GM19238 (cell line): ENCODE measurements around the gene NPFF.
"Not testable (repeated sequence)": the region's sequence is repeated elsewhere in the genome, so short reads cannot be mapped to it uniquely, and the experiment has no call there.

ENCODE experiments used
- DNase-seq: peaks from one replicate; pipeline ENCODE4 v3.0.0; 2011; ENCODE audit warnings: low spot score; ENCODE audit not compliant: insufficient read length

The NPFF gene, protein sequence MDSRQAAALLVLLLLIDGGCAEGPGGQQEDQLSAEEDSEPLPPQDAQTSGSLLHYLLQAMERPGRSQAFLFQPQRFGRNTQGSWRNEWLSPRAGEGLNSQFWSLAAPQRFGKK

DNA sequence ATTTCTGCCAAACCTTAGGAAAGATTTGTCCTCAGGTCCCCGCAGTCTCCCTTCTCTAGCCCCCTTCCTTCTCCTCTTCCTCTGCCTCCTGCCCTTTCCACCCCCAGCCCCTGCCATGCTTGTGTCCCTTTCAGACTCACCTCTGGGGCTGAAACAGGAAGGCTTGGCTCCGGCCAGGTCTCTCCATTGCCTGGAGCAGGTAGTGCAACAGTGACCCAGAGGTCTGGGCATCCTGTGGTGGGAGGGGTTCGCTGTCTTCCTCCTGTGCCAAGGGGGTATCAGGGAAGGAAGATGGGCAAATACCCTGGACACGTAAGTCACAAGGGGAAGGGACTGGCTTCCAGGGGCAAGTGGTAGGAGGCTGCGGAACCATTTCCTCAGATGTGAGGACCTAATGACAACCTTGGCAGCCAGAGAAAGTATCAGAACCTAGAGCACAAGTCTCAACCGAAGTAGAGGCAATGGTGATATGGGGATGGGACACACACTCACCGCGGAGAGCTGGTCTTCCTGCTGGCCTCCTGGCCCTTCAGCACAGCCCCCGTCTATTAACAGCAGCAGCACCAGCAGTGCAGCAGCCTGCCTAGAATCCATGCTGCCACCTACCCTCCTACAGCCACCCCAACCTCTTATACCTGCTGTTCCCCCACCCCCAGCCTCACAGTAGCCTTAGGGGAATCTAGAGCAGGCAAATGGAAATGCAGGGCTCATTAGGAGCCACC is at the start of gene NPFF:
NPFF (minus strand) TSS at position 604 of the 722 bp plus-strand sequence; CDS start at position 594, 10 bp downstream.
- no peak for DNase-seq

DNA sequence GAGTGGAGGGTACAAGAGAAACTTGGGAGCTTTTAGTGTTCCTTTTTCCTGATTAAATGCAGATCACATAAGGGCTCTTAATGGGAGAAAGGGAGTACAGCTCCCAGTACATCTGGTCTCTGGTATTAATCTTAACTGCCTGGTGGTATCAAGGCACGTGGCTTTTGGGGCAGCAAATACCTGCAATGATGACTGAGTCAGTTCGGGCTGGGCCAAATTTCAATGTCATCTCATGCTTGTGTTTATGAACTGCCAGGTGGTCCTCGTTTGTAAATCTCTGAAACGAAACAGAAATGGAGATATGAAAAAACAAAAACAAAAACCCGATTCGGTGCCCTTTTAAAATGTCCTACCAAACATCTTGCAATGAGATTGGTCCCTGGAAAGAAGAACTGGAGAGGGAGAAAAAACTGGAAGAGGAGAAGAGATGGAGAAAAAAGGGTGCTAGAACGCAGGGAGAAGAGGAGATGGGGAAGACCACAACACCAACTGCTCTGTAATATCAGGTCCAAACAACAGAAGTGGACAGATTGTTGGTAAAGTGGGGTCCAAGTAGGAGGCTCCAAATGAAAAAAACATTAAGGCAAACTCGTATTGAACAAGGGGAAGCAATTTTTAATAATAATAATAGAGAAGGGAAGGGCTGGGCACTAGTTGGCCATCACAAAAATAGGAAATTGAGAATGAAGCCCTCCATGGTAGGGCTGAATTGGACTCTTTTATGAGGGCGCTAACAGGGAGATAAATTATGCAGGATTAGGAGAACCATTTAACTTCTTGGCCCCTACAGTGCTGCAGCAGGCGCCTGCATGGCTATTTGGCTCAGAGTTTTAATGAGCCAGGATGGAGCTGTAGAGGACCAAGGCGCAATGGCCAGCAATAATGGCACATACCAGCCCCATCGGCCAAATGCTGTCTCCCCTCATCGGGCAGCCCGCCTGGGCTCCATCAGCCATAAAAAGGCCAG is 45.4 kb upstream of the NPFF start:
- no peak for DNase-seq

DNA sequence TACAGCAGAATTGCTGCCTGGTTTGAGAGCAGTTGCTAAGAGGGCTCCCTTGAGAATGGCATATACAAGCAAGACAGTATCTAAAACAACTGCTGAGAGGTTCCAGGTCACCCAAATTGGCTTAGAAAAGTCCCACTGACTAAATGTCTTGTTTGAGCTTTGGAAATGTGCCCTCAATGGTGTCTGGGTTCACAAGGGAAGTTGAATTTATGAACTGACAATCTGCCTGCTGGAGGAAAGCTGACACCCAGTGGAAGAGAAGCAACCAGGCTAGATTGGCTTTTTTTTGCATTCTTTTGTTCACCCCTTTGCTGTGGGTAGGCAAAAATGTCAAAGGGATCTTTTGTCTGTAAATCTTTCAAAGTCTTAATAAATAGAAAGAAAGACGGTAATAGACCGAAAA is 44.6 kb upstream of the NPFF start:
- no peak for DNase-seq

DNA sequence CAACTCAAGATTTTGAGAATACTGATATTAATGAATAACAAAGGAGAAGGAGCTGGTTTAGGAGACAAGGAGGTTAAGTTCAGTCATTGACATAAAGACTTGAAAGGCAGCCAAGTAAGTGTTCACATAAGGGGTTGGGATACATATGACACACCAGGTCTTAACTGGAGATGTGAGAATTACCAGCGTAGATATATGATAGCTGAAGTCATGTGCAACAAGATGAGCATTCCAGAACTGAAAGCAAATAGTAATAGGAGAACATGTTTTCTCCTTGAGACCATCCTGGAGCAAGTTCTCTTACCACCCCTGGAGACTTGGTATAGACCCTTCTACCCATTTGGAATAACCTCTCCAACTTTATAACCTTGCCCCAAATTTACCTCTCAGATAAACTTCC is 43.3 kb upstream of the NPFF start:
- DNase-seq, result no peak

DNA sequence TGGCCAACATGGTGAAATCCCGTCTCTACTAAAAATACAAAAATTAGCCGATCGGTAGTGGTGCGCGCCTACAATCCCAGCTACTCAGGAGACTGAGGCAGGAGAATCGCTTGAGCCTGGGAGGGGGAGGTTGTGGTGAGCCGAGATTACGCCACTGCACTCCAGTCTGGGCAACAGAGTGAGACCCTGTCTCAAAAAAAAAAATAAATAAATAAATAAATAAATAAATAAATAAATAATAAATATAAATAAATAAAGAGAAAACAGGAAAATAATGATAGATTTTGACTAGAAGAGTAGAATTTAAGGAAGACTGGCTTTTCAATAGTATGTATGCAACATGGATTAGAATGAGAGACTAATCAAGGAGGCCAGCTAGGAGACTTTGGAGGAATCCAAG is 42.8 kb upstream of the NPFF start:
- not testable (repeated sequence) for DNase-seq

DNA sequence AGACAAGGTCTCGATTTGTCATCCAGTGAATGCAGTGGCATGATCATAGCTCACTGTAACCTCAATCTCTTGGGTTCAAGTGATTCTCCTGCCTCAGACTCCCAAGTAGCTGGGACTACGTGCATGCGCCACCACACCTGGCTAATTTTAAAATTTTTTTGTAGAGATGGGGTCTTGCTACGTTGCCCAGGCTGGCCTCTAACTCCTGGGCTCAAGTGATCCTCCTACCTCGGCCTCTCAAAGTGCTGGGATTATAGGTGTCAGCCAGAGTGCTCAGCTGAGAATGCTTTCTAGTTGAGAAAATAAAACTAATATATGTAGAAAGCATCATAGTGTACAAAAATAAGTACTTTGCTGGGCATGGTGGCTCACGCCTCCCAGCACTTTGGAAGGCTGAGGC is 41.1 kb upstream of the NPFF start:
- DNase-seq, result not testable (repeated sequence)

DNA sequence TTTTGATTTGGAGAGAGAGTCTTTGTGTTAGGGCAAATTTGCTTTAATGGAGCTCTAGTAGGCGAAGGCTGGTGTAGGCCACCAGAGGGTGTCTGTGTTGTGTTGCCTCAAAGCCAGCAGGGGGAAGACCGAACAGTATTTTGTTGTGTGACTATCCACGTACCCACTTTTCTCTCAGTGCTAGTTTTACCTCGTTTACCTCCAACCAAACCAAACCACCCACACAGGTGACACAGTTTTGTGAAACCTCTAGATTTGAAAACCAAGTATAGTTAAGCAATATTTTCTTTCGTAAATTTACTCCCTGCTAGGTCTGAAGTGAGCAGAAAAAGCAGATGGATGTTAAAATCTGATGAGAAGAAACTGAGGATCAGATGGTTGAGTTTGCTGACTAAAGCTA is 36.3 kb upstream of the NPFF start:
- peak; percentile 54 for DNase-seq

DNA sequence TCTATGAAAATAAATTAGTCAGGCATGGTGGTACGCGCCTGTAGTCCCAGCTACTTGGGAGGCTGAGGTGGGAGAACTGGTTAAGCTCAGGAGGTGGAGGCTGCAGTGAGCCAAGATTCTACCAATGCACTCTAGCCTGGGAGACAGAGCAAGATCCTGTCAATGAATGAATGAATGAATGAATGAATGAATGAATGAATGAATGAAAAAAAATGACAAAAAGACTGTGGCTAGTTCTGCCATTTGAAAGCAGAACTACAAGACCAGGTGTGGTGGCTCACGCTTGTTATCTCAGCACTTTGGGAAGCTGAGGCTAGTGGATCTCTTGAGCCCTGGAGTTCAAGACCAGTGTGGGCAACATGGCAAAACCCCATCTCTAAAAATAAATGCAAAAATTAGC is 32.2 kb upstream of the NPFF start:
- DNase-seq, result no peak

DNA sequence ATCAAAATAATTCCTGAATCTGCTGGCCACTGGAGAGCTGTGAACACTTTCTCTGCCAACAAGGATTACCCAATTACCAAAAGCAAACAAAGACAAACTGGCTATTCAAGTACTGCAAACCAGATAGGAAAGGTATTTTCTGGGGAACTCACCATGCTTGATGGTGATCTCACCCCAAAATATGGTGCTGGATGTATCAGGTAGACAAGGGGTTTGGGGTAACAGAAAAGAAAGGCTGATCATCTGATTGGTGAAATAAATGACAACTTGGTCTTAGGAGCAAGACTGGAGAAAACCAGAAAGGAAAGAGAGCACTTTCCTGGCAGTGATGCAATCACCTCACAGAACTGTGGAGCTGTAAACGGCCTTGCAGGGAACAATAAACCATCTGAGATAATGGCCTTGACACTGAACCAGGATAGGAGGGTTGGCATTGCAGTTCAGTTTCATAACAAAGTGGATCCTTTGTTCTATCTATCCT is 31.0 kb upstream of the NPFF start:
- DNase-seq, result no peak

DNA sequence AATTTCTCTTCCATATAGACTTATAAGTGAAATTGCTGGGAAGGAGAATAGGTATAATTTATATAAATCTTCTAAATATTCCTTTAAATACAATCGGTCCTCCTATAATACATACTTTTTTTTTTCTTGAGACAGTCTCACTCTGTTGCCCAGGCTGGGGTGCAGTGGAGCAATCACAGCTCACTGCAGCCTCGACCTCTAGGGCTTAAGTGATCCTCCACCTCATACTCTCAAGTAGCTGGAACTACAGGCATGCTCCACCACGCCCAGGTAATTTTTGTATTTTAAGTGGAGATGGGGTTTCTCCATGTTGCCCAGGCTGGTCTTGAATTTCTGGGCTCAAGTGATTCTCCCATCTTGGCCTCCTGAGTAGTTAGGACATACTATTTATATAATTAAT is 29.7 kb upstream of the NPFF start:
- DNase-seq, result no peak

DNA sequence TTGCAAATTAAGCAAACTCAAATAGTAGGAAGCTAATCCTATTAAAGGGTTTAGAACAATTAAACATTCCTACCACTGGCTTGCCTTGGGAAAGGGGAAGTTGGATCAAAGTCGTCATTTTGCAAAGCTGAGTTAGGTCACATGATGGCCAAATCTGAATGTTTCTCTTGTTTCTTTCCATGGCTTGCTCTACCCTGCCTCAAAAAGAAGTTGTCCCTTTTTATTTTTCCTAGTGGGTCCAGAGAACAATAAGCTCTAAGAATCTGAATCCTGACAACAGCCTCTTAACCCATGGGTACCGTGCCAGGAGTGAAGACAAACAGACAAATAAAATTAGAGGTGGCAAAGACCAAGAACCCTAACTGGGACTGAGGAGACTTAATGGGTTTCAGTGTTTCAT is 26.2 kb upstream of the NPFF start:
- DNase-seq, result no peak

DNA sequence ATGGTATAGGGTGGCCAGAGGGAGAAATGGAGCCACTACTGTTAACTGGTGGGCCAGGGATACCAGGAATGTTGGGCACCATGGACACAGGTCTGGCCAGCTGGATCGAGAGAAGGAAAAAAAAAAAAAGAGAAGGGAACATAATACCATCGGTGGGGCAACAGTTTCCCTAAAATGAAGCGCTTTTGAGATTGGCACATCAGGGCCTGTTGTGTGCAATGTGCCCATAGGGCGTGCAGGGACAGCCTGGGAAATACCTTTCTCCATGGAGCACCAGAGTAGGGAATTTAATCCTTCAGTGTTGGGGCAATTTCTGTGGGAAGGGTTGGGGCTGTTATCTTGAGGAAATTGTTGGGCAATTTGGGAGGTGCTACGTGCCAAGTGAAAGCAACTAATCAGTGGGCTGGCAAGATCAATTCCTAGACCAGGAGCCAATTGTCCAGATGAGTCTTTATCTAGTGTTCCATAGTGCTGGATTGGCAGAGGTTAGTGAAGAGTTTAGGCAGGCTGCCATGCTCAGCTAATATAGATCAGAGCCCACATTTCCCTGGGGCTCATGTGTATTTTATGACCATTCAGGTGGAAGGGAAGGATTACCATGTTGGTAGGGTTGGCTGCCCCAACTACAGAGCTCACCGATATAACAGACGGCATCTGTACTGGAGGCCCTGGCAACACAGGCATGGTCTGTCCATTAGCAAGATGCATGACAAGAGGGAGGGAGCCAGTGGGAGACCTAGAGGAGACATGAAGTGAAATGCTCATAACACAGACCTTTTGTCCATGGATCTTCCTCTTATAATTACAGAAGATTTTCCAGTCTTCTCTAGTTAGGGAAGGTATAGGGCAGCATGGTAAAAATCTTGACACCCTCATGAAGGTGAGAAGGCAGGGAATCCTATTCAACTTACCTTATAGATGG is 25.5 kb upstream of the NPFF start:
- no peak for DNase-seq

DNA sequence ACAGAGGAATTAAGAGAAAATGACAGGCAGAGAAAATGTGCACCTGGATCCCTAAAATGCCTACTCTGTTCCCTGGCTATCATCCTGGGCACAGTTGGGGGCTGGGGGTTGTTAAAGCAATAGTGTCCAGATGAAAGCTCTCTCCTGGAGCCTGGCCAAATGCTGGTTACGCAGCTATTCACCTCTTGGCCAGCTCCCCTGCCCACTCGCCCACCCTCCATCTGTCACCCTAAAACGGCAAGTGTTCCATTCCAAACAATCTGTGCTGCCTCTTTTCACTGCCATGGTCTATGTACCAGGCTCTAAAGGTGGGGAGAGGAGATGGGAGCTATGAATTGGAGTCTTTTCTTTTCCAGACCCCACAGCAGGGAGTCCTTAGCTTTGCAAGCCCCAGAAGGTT is 24.7 kb upstream of the NPFF start:
- no peak for DNase-seq

DNA sequence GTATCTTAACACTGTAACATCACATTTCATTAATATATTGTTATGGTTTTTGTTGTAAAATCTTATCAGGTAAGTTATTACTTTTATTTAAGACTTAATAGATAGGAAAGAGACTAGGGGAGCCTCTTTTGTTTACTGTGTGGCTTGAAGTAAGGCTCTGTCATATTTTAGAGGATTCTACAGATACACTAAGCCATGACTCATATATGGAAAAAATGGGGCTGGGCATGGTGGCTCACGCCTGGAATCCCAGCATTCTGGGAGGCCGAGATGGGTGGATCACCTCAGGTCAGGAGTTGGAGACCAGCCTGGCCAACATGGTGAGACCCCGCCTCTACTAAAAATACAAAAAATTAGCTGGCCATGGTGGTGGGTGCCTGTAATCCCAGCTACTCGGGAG is 23.6 kb upstream of the NPFF start:
- DNase-seq, result no peak

DNA sequence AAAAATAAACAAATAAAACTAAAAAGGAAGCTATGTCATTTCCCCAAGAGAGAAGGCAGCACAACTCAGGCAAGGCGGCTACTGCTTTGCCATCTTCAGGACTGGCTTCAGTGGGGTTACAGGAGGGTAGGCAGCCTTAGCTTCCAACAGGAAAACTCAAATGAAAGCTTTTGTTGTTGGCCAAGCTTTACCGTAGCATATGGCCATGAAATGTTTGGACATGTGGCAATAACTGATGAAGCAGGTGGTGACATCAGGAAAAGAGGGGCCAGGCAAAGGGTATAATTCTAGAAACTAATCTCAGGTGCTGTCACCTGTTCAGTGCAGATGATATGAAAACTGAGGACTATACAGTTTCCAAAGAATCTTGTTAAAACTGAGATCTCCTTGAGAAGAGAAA is 22.8 kb upstream of the NPFF start:
- no peak for DNase-seq

DNA sequence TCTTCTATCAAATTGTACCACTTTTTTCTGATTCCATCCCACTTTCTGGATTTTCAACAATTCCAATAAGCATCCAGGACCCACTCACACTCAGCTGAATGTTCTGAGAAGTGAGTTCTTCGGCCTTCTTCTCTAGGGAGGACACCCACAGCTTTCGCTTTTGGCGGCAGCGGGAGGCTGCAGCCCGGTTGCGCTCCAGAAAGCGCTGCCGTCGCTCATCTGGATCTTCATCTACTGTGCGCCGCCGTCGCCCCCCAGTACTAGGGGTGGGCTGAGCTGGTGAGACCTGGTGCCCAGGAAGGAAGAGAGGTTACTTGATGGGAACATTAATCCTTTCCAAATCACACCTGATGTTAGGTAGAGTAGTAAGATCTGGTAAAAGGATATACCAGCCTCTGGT is 17.2 kb upstream of the NPFF start:
- DNase-seq, result no peak

DNA sequence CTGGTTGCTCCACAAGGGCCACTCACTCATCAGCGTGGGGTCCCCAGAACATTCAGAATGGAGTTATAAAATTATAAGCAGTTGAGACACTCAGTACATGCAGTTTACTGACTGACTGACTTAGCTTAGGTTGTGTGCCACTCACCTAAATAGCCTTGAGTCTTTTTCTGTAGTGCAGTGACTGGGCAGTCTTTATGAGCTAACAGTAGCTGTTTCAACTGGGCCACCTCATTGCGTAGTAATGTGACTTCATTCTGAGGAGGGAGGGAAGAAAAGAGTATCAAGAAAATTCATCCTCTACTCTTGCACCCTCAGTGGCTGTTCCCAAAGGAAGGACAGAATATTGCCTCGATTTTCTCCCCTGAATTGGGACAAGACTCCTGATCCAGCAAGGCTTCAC is 15.8 kb upstream of the NPFF start:
- no peak for DNase-seq

DNA sequence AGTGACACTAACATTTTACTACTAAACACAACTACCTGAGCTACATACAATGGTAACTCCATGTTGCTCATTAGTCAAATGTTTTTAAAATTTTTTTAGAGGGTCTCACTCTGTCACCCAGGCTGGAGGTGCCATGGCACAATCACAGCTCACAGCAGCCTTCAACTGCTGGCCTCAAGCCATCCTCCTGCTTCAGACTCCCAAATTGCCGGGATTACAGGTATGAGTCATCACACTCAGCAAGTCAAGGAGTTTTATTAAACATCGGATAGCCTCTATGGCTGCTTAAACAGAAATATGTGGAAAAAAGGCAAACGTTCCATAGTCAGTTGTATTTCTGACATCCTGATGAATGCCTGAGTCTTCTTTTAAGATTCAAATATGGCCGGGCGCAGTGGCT is 11.1 kb upstream of the NPFF start:
- no peak for DNase-seq

DNA sequence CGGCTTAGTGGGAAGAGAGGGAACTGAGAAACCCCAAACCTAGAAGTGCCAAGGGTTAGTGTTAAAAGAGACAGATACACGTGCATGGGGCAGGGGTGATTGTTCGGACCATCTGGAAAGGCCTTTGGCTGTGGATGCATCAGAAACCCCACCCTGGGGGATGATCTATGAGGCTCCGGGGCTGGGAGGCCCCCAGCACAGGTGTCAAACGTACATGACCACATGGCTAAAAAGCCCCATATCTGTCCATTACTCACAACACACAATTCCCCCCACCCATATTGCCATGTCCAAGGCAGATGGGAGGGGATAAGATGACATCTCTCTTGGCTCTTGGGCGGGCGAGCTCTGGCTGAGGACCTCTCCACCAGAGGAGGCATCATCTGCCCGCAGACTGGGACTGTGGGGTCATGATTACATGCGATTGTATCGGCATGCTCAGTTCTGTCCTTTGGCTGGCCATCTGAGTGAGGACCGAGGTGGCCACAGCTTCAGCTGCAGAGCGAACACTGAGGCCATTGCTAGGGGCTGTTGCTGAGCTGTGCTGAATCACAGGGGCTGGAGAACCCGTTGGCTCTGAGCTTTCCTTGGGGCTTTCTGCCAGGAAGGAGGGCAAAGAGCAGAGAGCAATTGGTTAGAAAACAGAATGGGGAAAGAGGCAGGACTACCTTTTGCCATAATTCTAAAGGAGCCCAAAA is 9.6 kb upstream of the NPFF start:
- no peak for DNase-seq

DNA sequence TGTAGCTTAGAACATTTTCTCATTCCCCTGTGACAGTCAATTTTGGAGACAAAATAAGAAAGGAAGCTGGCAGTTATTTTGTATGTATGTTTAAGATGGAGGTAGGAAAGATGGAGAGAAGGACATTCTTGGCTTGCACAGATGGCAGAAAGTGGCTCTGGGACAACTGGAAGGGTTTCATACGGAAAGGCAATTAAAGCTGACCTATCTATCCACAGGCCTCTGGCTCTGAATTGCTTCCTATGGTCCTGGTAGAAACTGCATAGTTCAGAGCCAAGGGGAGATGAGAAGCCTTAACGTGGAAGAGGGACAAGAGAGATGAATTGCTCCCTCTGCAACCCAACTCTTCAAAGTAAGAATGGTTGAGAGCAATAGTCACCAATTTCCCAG is 8.0 kb upstream of the NPFF start:
- DNase-seq, result no peak
